HL-60 (cell line): ENCODE results near the gene SLC9A1.
A peak's percentile ranks its signal among the peaks of the same experiment; 100 is the strongest.

Experiments
- DNase-seq, 2 experiments: peaks; one replicate each; pipeline ENCODE4 v3.0.0-alpha.2; 2010 to 2020; ENCODE audit warnings: low read depth in 1 of 2, low spot score in 1 of 2
- H3K27ac ChIP-seq: fragments of 250-450 bp; sonication (Bioruptor Pico); replicated peaks from 2 replicates; pipeline ENCODE4 v1.5.1; 2020; ENCODE audit warnings: mild to moderate bottlenecking, moderate library complexity
- H3K27me3 ChIP-seq: fragments of 250-450 bp; sonication (Bioruptor Pico); 2 replicates; pipeline ENCODE4 v1.5.1; 2021; ENCODE audit warnings: mild to moderate bottlenecking, moderate library complexity; ENCODE audit not compliant: insufficient read depth, poor library complexity, severe bottlenecking
- H3K4me3 ChIP-seq: replicated peaks from 2 replicates; pipeline ENCODE4 v1.5.1; 2011; ENCODE audit warnings: mild to moderate bottlenecking, control low read depth, low read length; ENCODE audit not compliant: insufficient read depth
- CTCF ChIP-seq: IDR thresholded peaks from one replicate; pipeline ENCODE4 v1.5.1; 2011; ENCODE audit warnings: low read length, control low read depth, inconsistent platforms; ENCODE audit not compliant: insufficient read depth
- GABPA ChIP-seq: IDR thresholded peaks from 2 replicates; pipeline ENCODE4 v1.6.1; 2012; ENCODE audit warnings: low read depth
- POLR2AphosphoS5 ChIP-seq: IDR thresholded peaks from 2 replicates; pipeline ENCODE4 v1.6.1; 2012; ENCODE audit warnings: low read depth
- REST ChIP-seq: IDR thresholded peaks from 2 replicates; pipeline ENCODE4 v1.6.1; 2012; ENCODE audit warnings: low read depth; ENCODE audit not compliant: insufficient replicate concordance
- SPI1 ChIP-seq: IDR thresholded peaks from 2 replicates; pipeline ENCODE4 v1.6.1; 2012; ENCODE audit warnings: low read depth, mild to moderate bottlenecking, borderline replicate concordance

SLC9A1 gene

GRCh38 chr1:27101054-27101491 is 53.9 kb downstream of the SLC9A1 start:
- DNase-seq = no peak
- H3K27ac ChIP-seq = no peak overlapping the region
- no peaks in the 10 kb centered on the region for H3K27me3 ChIP-seq
- H3K4me3 ChIP-seq = no peak overlapping the region
- no peak for TF ChIP-seq POLR2AphosphoS5

- no peak for DNase-seq
- TF ChIP-seq SPI1 = no peak
- no peak for TF ChIP-seq POLR2AphosphoS5
- TF ChIP-seq GABPA = no peak
- no peak for TF ChIP-seq CTCF
- no peak for TF ChIP-seq REST
- no peak overlapping the region for H3K27ac ChIP-seq
- H3K27me3 ChIP-seq = no peaks in the 10 kb centered on the region
- no peak overlapping the region for H3K4me3 ChIP-seq
These were observed 54.4 kb downstream of the SLC9A1 start for GRCh38 chr1:27100335-27101053.

- TF ChIP-seq SPI1 = no peak
- TF ChIP-seq POLR2AphosphoS5 = no peak
- TF ChIP-seq REST = no peak
- TF ChIP-seq CTCF = no peak
- TF ChIP-seq GABPA = no peak
- Histone ChIP-seq H3K27me3 (no peaks in the 10 kb centered on the region), H3K27ac (no peak overlapping the region), H3K4me3 (no peak overlapping the region)
- DNase-seq = peak in 1 of 2 experiments; percentile 44
These were observed 55.2 kb downstream of the SLC9A1 start for GRCh38 chr1:27099587-27100334.

- peak in 1 of 2 experiments; percentile 61 for DNase-seq
- no peak overlapping the region for H3K4me3 ChIP-seq
These were observed 55.8 kb downstream of the SLC9A1 start for GRCh38 chr1:27099135-27099586.

More at GRCh38 chr1:27099135-27099586, 55.8 kb downstream of the SLC9A1 start:
- Histone ChIP-seq H3K27me3 (no peaks in the 10 kb centered on the region), H3K27ac (no peak overlapping the region; the same call in 1 of the 2 replicates)
- TF ChIP-seq SPI1 (no peak), POLR2AphosphoS5 (no peak)
